WTC11 (cell line): ENCODE data around the gene PDGFRB.

Experiments
- CBFB ChIP-seq: sonication (generic); formaldehyde crosslinking; IDR thresholded peaks from 2 replicates; pipeline ENCODE4 v1.8.1; 2022; ENCODE audit warnings: mild to moderate bottlenecking, low read depth, missing genetic modification reagents
- FOXK1 ChIP-seq: sonication (generic); formaldehyde crosslinking; IDR thresholded peaks from 2 replicates; pipeline ENCODE4 v1.8.0; 2022; ENCODE audit warnings: mild to moderate bottlenecking, moderate library complexity, missing genetic modification reagents
- GABPB1 ChIP-seq: sonication (generic); formaldehyde crosslinking; IDR thresholded peaks from 2 replicates; pipeline ENCODE4 v1.8.1; 2023; ENCODE audit warnings: mild to moderate bottlenecking, missing genetic modification reagents
- GRHL2 ChIP-seq: fragments of 250-450 bp; sonication (Bioruptor Pico); IDR thresholded peaks from 2 replicates; pipeline ENCODE4 v1.8.0; 2022; ENCODE audit warnings: mild to moderate bottlenecking, moderate library complexity; ENCODE audit not compliant: insufficient replicate concordance, severe bottlenecking
- IRF2 ChIP-seq: sonication (generic); formaldehyde crosslinking; IDR thresholded peaks from 2 replicates; pipeline ENCODE4 v1.8.0; 2022; ENCODE audit warnings: low read depth, missing genetic modification reagents, borderline replicate concordance
- KAT7 ChIP-seq: sonication (generic); formaldehyde crosslinking; IDR thresholded peaks from 2 replicates; pipeline ENCODE4 v1.8.1; 2023; ENCODE audit warnings: missing genetic modification reagents, mild to moderate bottlenecking, borderline replicate concordance
- NFE2L1 ChIP-seq: sonication (generic); formaldehyde crosslinking; IDR thresholded peaks from 2 replicates; pipeline ENCODE4 v1.8.1; 2023; ENCODE audit warnings: missing genetic modification reagents
- SMAD3 ChIP-seq: sonication (generic); formaldehyde crosslinking; IDR thresholded peaks from 2 replicates; pipeline ENCODE4 v1.8.0; 2022; ENCODE audit warnings: missing genetic modification reagents, mild to moderate bottlenecking, borderline replicate concordance
- SOX15 ChIP-seq: fragments of 250-450 bp; sonication (Bioruptor Pico); IDR thresholded peaks from 2 replicates; pipeline ENCODE4 v1.9.0; 2021; ENCODE audit warnings: mild to moderate bottlenecking
- TCF7 ChIP-seq: sonication (generic); formaldehyde crosslinking; IDR thresholded peaks from 2 replicates; pipeline ENCODE4 v1.8.0; 2022; ENCODE audit warnings: mild to moderate bottlenecking, low read depth, missing genetic modification reagents, moderate library complexity
- ZNF671 ChIP-seq: fragments of 250-450 bp; sonication (Bioruptor Pico); IDR thresholded peaks from 2 replicates; pipeline ENCODE4 v1.8.0; 2021; ENCODE audit warnings: mild to moderate bottlenecking
- TF ChIP-seq, protein P1 (sequence below): fragments of 200-600 bp; IDR thresholded peaks from 2 replicates; pipeline ENCODE4 v1.8.0; 2022; ENCODE audit warnings: antibody characterized with exemption
- TF ChIP-seq, protein P2 (sequence below): sonication (generic); formaldehyde crosslinking; IDR thresholded peaks from 2 replicates; pipeline ENCODE4 v1.8.1; 2022; ENCODE audit warnings: mild to moderate bottlenecking, missing genetic modification reagents, moderate library complexity, borderline replicate concordance
- TF ChIP-seq, protein P3 (sequence below): fragments of 250-450 bp; sonication (Bioruptor Pico); conservative IDR thresholded peaks from 2 replicates; pipeline ENCODE4 v1.9.0; 2021; ENCODE audit warnings: mild to moderate bottlenecking

DNA sequence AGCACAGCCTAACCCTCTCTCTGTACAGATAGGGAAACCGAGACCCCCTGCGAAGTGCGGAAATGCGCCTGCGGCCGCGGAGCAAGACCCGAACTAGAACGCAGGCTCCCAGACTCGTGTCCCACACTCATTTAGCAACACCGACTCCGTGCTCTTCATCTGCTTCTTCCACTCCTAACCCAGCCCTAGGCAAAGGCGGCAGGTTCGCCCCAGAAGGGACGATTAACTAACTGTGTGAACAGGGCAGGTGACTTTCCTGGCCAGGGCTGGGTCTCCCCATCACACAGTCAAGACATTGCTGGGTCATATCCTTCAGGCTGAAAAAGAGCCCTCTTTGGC, 11.8 kb upstream of the PDGFRB start:
- TF ChIP-seq FOXK1 (no peak), IRF2 (CRISPR knock-in tag) (no peak), SMAD3 (CRISPR knock-in tag) (no peak), SOX15 (CRISPR knock-in tag) (no peak), ZNF671 (CRISPR knock-in tag) (no peak), CBFB (CRISPR knock-in tag) (no peak), TCF7 (CRISPR knock-in tag) (no peak), NFE2L1 (no peak), GRHL2 (no peak), KAT7 (CRISPR knock-in tag) (no peak), GABPB1 (CRISPR knock-in tag) (no peak)
- TF ChIP-seq, protein P1, sequence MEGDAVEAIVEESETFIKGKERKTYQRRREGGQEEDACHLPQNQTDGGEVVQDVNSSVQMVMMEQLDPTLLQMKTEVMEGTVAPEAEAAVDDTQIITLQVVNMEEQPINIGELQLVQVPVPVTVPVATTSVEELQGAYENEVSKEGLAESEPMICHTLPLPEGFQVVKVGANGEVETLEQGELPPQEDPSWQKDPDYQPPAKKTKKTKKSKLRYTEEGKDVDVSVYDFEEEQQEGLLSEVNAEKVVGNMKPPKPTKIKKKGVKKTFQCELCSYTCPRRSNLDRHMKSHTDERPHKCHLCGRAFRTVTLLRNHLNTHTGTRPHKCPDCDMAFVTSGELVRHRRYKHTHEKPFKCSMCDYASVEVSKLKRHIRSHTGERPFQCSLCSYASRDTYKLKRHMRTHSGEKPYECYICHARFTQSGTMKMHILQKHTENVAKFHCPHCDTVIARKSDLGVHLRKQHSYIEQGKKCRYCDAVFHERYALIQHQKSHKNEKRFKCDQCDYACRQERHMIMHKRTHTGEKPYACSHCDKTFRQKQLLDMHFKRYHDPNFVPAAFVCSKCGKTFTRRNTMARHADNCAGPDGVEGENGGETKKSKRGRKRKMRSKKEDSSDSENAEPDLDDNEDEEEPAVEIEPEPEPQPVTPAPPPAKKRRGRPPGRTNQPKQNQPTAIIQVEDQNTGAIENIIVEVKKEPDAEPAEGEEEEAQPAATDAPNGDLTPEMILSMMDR, result no peak
- TF ChIP-seq, protein P2, sequence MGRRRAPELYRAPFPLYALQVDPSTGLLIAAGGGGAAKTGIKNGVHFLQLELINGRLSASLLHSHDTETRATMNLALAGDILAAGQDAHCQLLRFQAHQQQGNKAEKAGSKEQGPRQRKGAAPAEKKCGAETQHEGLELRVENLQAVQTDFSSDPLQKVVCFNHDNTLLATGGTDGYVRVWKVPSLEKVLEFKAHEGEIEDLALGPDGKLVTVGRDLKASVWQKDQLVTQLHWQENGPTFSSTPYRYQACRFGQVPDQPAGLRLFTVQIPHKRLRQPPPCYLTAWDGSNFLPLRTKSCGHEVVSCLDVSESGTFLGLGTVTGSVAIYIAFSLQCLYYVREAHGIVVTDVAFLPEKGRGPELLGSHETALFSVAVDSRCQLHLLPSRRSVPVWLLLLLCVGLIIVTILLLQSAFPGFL (CRISPR knock-in tag), result no peak
- TF ChIP-seq, protein P3, sequence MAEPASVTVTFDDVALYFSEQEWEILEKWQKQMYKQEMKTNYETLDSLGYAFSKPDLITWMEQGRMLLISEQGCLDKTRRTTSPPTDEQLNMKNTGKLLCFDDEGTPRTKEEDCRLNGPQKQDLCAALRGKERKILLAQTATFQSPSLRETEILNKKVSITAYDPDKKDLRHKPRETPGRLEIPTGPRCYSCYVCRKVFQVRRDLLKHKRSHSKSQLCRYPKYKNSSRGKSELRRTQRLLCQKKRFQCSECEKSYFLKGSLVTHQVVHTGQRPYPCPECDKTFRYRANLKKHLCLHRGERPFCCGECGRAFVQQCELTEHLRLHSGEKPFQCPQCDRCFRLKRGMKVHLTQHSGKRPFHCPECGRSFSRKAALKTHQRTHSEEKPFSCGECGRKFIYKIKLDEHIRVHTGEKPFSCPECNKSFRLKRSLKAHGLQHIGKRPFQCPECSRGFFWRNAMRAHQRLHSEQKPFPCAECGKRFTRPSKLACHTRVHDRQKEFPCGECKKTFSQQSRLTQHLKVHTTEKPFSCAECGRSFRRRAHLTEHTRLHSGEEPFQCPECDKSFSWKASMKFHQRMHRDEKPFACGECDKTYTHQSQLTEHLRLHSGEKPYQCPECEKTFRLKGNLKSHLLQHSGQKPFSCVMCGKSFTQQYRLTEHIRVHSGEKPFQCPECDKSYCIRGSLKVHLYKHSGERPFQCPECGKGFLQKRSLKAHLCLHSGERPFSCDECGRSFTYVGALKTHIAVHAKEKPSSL, result no peak
